Measurements from ENCODE around the gene MPC1.
A peak's percentile ranks its signal among the peaks of the same experiment; 100 is the strongest.
"Not testable (repeated sequence)": the region's sequence is repeated elsewhere in the genome, so short reads cannot be mapped to it uniquely, and the experiment has no call there.

Gene MPC1

DNA sequence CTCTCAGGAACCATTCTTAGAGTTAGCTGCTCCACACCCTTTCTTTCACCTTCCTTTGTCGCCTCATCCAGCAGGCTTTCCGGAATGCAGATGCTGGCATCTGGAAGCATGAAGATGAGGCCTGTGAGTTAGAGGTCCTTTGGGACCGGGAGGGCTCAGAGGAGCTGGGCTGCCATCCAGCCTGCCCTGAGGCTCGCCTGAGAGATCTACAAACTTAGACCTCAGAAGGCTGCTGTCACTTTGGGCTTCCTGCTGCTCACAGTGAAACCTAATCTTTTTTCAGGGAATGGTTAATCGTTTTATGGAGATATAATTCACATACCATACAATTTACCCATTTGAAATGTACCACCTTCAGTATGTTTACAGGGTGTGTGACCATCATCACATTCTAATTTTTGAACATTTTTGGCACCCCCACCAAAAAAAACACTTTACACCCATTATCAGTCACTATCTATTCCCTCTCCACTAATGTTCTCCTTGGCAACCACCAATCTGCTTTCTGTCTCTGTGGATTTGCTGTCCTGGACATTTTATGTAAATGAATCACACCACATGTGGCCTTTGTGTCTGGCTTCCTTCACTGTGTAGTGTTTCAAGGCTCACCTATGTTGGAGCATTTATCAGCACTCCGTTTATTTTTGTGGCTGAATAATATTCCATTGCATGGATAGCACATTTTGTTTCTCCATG is 20.0 kb upstream of the MPC1 start:
- no peak overlapping the region for H3K4me2 ChIP-seq (ENCODE audit: low read length)
- H3K27me3 ChIP-seq (ENCODE audit: insufficient read depth, low read length): no peaks in the 10 kb centered on the region; the same call in 1 of the 2 replicates
- no peaks in the 10 kb centered on the region for H3K79me2 ChIP-seq (ENCODE audit: insufficient read depth, low read length)
- no peaks in the 10 kb centered on the region for H3K9me2 ChIP-seq (ENCODE audit: low read depth, low read length)
- H3K4me1 ChIP-seq (ENCODE audit: insufficient read depth, low read length, severe bottlenecking): no peaks in the 10 kb centered on the region
- H4K20me1 ChIP-seq (ENCODE audit: insufficient read depth, low read length): no peaks in the 10 kb centered on the region
- H3K27ac ChIP-seq (ENCODE audit: low read depth, low read length, poor library complexity, severe bottlenecking): no peak overlapping the region
- TF ChIP-seq EZH2 (IDR thresholded peaks at IDR 0.05; ENCODE audit: borderline replicate concordance, low read length): no peak
- TF ChIP-seq, protein P1, sequence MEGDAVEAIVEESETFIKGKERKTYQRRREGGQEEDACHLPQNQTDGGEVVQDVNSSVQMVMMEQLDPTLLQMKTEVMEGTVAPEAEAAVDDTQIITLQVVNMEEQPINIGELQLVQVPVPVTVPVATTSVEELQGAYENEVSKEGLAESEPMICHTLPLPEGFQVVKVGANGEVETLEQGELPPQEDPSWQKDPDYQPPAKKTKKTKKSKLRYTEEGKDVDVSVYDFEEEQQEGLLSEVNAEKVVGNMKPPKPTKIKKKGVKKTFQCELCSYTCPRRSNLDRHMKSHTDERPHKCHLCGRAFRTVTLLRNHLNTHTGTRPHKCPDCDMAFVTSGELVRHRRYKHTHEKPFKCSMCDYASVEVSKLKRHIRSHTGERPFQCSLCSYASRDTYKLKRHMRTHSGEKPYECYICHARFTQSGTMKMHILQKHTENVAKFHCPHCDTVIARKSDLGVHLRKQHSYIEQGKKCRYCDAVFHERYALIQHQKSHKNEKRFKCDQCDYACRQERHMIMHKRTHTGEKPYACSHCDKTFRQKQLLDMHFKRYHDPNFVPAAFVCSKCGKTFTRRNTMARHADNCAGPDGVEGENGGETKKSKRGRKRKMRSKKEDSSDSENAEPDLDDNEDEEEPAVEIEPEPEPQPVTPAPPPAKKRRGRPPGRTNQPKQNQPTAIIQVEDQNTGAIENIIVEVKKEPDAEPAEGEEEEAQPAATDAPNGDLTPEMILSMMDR (IDR thresholded peaks at IDR 0.05; ENCODE audit: low read length): no peak
- no peaks in the 10 kb centered on the region for H3K9me3 ChIP-seq (ENCODE audit: low read length)
- no peaks in the 10 kb centered on the region for H3K36me3 ChIP-seq (ENCODE audit: insufficient read depth, low read length)
- H3K4me3 ChIP-seq (ENCODE audit: low read depth, low read length, poor library complexity, severe bottlenecking): no peak overlapping the region
- no peak overlapping the region for H3K9ac ChIP-seq (ENCODE audit: low read length)
- no peak overlapping the region for H2AFZ ChIP-seq (ENCODE audit: low read length)
- no peaks in the 10 kb centered on the region for H3F3A ChIP-seq (ENCODE audit: insufficient read depth, low read length)

DNA sequence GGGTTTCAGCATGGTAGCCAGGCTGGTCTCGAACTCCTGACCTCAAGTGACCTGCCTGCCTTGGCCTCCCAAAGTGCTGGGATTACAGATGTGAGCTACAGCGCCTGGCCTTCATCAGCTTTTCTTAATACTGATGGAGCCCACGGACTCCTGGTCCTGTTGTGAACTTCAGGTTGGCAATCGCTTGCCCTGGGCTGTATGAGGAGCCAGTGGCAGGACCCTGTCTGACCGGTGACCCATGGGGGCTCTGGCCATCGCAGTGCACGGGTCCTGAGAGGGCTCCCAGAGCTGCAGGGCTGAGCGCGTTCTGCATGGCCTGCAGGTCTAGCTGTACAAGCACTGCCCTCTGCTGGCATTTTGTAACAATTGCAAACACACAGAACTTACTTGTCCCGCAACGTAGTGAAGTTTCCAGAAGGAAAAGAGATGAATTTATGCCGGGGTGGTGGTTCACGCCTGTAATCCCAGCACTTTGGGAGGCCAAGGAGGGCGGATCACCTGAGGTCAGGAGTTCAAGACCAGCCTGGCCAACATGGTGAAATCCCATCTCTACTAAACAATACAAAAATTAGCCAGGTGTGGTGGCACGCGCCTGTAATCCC is 18.0 kb upstream of the MPC1 start:
- not testable (repeated sequence) for H3K9me2 ChIP-seq (ENCODE audit: low read depth, low read length); H3K79me2 ChIP-seq (ENCODE audit: insufficient read depth, low read length); H3K36me3 ChIP-seq (ENCODE audit: insufficient read depth, low read length); H4K20me1 ChIP-seq (ENCODE audit: insufficient read depth, low read length); H3K27ac ChIP-seq (ENCODE audit: low read depth, low read length, poor library complexity, severe bottlenecking); H3K27me3 ChIP-seq (ENCODE audit: insufficient read depth, low read length); H2AFZ ChIP-seq (ENCODE audit: low read length); H3K9ac ChIP-seq (ENCODE audit: low read length); H3K4me1 ChIP-seq (ENCODE audit: insufficient read depth, low read length, severe bottlenecking); H3K4me2 ChIP-seq (ENCODE audit: low read length); H3K4me3 ChIP-seq (ENCODE audit: low read depth, low read length, poor library complexity, severe bottlenecking); H3K9me3 ChIP-seq (ENCODE audit: low read length); H3F3A ChIP-seq (ENCODE audit: insufficient read depth, low read length)
- TF ChIP-seq, protein P1 (IDR thresholded peaks at IDR 0.05; ENCODE audit: low read length): peak; percentile 74

DNA sequence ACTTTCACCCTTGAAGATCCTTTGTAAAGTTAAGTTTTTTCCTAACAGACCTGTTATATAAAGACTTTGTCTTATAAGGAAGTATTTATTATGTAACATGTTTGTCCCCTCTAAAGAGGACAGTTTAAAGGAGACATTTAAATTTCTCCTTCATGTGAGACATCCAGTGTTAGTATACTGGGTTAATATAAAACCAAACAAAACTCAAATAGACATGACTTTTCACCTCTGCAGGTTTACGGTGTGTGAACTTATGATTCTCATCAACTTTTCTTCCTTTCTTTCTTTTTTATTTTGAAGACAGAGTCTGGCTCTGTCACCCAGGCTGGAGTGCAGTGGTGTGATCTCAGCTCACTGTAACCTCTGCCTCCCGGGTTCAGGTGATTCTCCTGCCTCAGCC is 17.4 kb upstream of the MPC1 start:
- H3K4me2 ChIP-seq (ENCODE audit: low read length): no peak overlapping the region

More for the DNA sequence above, 17.4 kb upstream of the MPC1 start:
- Histone ChIP-seq H3K36me3 (ENCODE audit: insufficient read depth, low read length) (no peaks in the 10 kb centered on the region), H3K4me3 (ENCODE audit: low read depth, low read length, poor library complexity, severe bottlenecking) (no peak overlapping the region), H3K9me3 (ENCODE audit: low read length) (no peaks in the 10 kb centered on the region), H3K79me2 (ENCODE audit: insufficient read depth, low read length) (no peaks in the 10 kb centered on the region), H3K9ac (ENCODE audit: low read length) (no peak overlapping the region), H3K9me2 (ENCODE audit: low read depth, low read length) (no peaks in the 10 kb centered on the region), H2AFZ (ENCODE audit: low read length) (no peak overlapping the region), H3F3A (ENCODE audit: insufficient read depth, low read length) (no peaks in the 10 kb centered on the region), H4K20me1 (ENCODE audit: insufficient read depth, low read length) (no peaks in the 10 kb centered on the region), H3K4me1 (ENCODE audit: insufficient read depth, low read length, severe bottlenecking) (no peaks in the 10 kb centered on the region), H3K27ac (ENCODE audit: low read depth, low read length, poor library complexity, severe bottlenecking) (no peak overlapping the region), H3K27me3 (ENCODE audit: insufficient read depth, low read length) (peaks cover 4% of the 10 kb centered on the region; the same call in 1 of the 2 replicates)
- TF ChIP-seq, protein P1 (IDR thresholded peaks at IDR 0.05; ENCODE audit: low read length): no peak
- TF ChIP-seq EZH2 (IDR thresholded peaks at IDR 0.05; ENCODE audit: borderline replicate concordance, low read length): no peak

Measured in OCI-LY1 (cell line).